ENCODE data around the gene SLC38A9.
"Not testable (repeated sequence)": the region's sequence is repeated elsewhere in the genome, so short reads cannot be mapped to it uniquely, and the experiment has no call there.

The SLC38A9 gene, protein sequence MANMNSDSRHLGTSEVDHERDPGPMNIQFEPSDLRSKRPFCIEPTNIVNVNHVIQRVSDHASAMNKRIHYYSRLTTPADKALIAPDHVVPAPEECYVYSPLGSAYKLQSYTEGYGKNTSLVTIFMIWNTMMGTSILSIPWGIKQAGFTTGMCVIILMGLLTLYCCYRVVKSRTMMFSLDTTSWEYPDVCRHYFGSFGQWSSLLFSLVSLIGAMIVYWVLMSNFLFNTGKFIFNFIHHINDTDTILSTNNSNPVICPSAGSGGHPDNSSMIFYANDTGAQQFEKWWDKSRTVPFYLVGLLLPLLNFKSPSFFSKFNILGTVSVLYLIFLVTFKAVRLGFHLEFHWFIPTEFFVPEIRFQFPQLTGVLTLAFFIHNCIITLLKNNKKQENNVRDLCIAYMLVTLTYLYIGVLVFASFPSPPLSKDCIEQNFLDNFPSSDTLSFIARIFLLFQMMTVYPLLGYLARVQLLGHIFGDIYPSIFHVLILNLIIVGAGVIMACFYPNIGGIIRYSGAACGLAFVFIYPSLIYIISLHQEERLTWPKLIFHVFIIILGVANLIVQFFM

DNA sequence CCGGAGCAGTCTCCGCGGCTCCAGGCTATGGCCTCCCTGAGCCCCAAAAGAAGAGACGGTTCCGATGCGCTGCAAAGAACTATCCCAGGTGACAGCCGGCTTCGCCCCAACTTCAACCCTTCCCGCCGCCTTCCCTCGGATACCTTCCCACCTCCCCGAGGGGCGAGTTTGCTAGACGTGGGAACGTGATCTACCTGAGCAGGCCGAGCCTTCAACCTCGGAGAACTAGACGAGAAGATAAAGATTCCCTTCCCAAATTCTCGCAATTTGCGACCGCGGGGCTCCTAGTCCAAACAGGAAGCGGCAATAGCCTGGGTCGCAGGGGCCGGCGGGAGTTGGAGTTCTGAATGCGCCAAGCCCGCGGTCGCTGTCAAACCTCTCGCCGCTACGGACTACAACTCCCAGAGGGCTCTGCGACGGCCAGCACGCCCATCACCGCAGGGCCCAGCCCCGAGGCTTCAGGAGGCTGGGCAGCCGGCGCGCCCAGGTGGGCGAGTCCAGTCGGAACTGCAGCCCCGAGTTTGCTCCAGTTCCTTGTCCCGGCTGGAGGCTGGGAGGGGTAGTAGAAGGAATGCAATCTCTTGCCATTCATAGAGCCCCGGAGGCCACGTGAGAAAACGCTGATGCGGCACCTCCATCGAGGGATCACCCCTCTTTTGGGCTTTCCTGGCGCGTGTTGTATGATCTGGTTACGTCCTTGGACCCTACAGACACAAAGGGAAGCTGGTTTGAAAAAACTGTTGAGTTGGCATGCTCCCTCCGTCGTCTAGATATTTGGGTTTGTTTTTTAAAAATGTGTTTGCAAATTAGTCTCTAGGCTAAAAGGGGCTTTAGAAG, at the start of gene SLC38A9:
SLC38A9 (minus strand) TSS at position 302 of the 837 bp plus-strand sequence. CDS start 14,366 bp downstream, outside the sequence.
- in situ Hi-C loops (cut with MboI; ENCODE audit: low sequenced_read_pairs, unreplicated experiment), result no loop called here
- DNase-seq (ENCODE audit: low spot score), result peak; percentile 94
- TF ChIP-seq, protein P1, sequence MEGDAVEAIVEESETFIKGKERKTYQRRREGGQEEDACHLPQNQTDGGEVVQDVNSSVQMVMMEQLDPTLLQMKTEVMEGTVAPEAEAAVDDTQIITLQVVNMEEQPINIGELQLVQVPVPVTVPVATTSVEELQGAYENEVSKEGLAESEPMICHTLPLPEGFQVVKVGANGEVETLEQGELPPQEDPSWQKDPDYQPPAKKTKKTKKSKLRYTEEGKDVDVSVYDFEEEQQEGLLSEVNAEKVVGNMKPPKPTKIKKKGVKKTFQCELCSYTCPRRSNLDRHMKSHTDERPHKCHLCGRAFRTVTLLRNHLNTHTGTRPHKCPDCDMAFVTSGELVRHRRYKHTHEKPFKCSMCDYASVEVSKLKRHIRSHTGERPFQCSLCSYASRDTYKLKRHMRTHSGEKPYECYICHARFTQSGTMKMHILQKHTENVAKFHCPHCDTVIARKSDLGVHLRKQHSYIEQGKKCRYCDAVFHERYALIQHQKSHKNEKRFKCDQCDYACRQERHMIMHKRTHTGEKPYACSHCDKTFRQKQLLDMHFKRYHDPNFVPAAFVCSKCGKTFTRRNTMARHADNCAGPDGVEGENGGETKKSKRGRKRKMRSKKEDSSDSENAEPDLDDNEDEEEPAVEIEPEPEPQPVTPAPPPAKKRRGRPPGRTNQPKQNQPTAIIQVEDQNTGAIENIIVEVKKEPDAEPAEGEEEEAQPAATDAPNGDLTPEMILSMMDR (IDR thresholded peaks at IDR 0.05; ENCODE audit: borderline replicate concordance, control extremely low read depth, extremely low read depth, insufficient read depth, missing control alignments), result no peak

DNA sequence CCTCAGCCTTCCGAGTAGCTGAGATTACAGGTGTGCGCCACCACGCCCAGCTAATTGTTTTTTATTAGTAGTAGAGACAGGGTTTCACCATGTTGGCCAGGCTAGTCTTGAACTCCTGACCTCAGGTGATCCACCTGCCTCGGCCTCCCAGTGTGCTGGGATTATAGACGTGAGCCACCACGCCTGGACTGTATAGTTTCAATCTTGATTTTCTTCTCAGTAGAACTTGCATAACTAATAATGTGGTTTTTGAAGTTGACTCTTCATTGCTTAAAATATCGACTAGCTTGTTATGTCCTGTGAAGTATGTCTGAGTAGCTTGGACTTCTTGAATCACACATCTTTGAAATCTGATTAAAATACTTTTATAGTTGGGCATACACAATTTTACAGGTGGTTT, 49.6 kb upstream of the SLC38A9 start:
- in situ Hi-C loops (cut with MboI; ENCODE audit: low sequenced_read_pairs, unreplicated experiment); DNase-seq (ENCODE audit: low spot score): not testable (repeated sequence)

DNA sequence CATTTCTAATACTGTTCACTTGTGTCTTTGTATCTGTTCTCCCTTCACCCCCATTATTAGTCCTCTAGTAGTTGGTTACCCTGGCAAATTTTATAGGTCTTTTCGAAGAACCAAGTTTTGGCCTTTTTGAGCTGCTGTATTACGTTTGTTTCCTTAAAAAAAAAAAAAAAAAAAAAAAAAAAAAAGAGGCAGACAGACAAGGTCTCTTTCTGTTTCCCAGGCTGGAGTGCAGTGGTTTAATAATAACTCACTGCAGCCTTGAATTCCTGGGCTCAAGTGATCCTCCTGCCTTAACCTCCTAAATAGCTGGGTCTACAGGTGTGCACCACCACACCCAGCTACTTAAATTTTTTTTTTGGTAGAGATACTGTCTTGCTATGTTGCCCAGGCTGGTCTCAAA, 46.6 kb upstream of the SLC38A9 start:
- DNase-seq (ENCODE audit: low spot score), result no peak
- TF ChIP-seq, protein P1 (IDR thresholded peaks at IDR 0.05; ENCODE audit: borderline replicate concordance, control extremely low read depth, extremely low read depth, insufficient read depth, missing control alignments), result no peak
- in situ Hi-C loops (cut with MboI; ENCODE audit: low sequenced_read_pairs, unreplicated experiment), result no loop called here

DNA sequence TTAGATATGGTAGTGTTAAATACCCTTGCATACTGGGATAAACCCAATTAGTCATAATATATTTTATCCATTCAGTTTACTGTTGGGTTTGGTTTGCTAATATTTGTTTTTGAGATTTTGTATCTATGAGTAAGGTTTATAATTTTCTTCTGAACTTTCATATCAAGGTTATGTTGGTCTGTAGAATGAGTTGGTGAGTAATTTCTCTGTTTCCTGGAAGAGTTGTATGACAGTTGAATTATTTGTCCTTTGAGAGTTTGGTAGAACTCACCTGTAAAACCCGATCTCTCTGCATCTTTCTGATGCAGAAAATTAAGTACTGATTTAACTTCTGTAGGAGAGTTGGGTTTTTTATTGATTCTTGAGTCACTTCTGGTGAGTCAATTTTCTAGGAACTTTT, 46.1 kb upstream of the SLC38A9 start:
- in situ Hi-C loops (cut with MboI; ENCODE audit: low sequenced_read_pairs, unreplicated experiment), result no loop called here
- DNase-seq (ENCODE audit: low spot score), result no peak
- TF ChIP-seq, protein P1 (IDR thresholded peaks at IDR 0.05; ENCODE audit: borderline replicate concordance, control extremely low read depth, extremely low read depth, insufficient read depth, missing control alignments), result no peak

DNA sequence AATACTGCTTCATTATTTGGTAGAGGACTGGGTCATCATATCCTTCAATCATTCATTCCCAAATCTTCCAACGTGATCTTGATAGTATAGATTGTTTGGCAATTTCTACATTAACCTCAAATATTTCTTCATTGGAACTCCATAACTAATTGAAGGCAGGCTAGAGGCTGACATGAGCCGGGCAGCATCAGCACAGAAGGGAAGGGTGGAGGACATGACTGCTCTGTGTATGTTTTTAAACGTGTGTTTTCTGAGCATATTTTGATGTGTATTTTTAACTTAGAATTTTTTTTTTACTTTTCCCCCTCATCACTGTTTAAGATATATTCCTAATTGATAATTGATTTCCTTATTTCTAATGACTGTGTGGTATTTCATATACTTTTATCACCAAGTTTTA, 38.4 kb upstream of the SLC38A9 start:
- no peak for DNase-seq (ENCODE audit: low spot score)
- in situ Hi-C loops (cut with MboI; ENCODE audit: low sequenced_read_pairs, unreplicated experiment), result no loop called here
- TF ChIP-seq, protein P1 (IDR thresholded peaks at IDR 0.05; ENCODE audit: borderline replicate concordance, control extremely low read depth, extremely low read depth, insufficient read depth, missing control alignments), result no peak

DNA sequence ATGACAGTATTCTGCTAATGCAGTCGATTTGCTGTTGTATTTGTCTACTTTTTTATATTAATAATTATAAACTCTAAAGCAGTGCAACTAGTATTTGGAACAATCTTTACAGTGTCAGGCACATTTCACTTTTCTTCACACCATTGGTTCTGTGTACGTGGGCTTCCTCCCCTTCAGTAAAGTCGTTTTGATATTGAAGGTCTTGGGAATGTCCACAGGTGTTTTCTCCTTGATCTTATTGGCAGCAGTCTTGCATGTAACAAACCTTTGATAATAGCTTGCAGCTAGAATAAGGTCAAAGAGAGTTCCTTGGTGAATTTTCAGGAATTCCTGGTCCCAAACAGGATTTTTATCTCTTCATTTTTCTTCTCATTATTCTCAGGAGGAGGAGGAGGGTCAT, 37.9 kb upstream of the SLC38A9 start:
- DNase-seq (ENCODE audit: low spot score), result no peak
- in situ Hi-C loops (cut with MboI; ENCODE audit: low sequenced_read_pairs, unreplicated experiment), result no loop called here
- TF ChIP-seq, protein P1 (IDR thresholded peaks at IDR 0.05; ENCODE audit: borderline replicate concordance, control extremely low read depth, extremely low read depth, insufficient read depth, missing control alignments), result no peak

All from GM13976 (cell line).